IMR-90 (cell line): Measurements from ENCODE around the gene ENPEP. TPM values are rescaled to one million over a fixed set of nuclear protein-coding genes. Genes with fewer than 3 reads are reported as not detected.

Source experiments
- ATAC-seq: fragments of 200-7000 bp; cut with Tn5 transposase; 2 replicates; pipeline ENCODE4 v1.9.1; 2020; ENCODE audit warnings: low read depth, mild to moderate bottlenecking, moderate library complexity
- BruUV-seq: library from RNA; stranded (reverse); fragments of 400-500 nt; replicated peaks from 2 replicates; lab custom pipeline; 2021; lab: Mats Ljungman, UMichigan
- CTCF ChIA-PET: fragments of 300-600 bp; formaldehyde crosslinking; extraction: SDS; loops from one replicate; lab custom pipeline; 2021; ENCODE audit warnings: antibody characterized with exemption; lab: Yijun Ruan, JAX
- POLR2A ChIA-PET: fragments of 300-600 bp; sonication (Branson Sonifier 250); formaldehyde crosslinking; loops from one replicate; lab custom pipeline; 2022; ENCODE audit warnings: antibody characterized with exemption; ENCODE audit not compliant: unreplicated experiment; lab: Charles Lee
- DNase-seq: peaks from one replicate; pipeline ENCODE4 v3.0.0; 2013
- H2AFZ ChIP-seq: replicated peaks from 2 replicates; pipeline ENCODE3; 2013; ENCODE audit warnings: low read length, mild to moderate bottlenecking; ENCODE audit not compliant: poor library complexity
- H2AK5ac ChIP-seq: 2 replicates; pipeline ENCODE4 v1.6.1; 2013; ENCODE audit warnings: low read depth, low read length, inconsistent platforms
- H2AK9ac ChIP-seq: replicated peaks from 2 replicates; pipeline ENCODE3; 2013; ENCODE audit warnings: mild to moderate bottlenecking, low read depth, low read length, moderate library complexity; ENCODE audit not compliant: poor library complexity
- H2BK120ac ChIP-seq: 2 replicates; pipeline ENCODE4 v1.6.1; 2013; ENCODE audit warnings: low read depth, low read length, inconsistent platforms
- H2BK15ac ChIP-seq: 3 replicates; pipeline ENCODE4 v1.6.1; 2013; ENCODE audit warnings: low read depth, low read length, inconsistent platforms
- H2BK20ac ChIP-seq: 2 replicates; pipeline ENCODE4 v1.6.1; 2013; ENCODE audit warnings: low read depth, mild to moderate bottlenecking, inconsistent platforms, low read length, moderate library complexity
- H2BK5ac ChIP-seq: 2 replicates; pipeline ENCODE4 v1.6.1; 2013; ENCODE audit warnings: mild to moderate bottlenecking, low read depth, low read length, inconsistent platforms; ENCODE audit not compliant: poor library complexity, severe bottlenecking
- H3K14ac ChIP-seq: replicated peaks from 2 replicates; pipeline ENCODE4 v1.6.1; 2013; ENCODE audit warnings: low read depth, low read length, inconsistent platforms
- H3K18ac ChIP-seq: 2 replicates; pipeline ENCODE4 v1.6.1; 2013; ENCODE audit warnings: low read depth, low read length, control low read depth
- H3K23ac ChIP-seq: 2 replicates; pipeline ENCODE4 v1.6.1; 2013; ENCODE audit warnings: low read depth, low read length, inconsistent platforms
- H3K27ac ChIP-seq: 2 replicates; pipeline ENCODE4 v1.5.1; 2013; ENCODE audit warnings: mild to moderate bottlenecking, control low read depth, low read length; ENCODE audit not compliant: insufficient read depth
- H3K27me3 ChIP-seq: 2 replicates; pipeline ENCODE4 v1.6.1; 2013; ENCODE audit warnings: low read length; ENCODE audit not compliant: control insufficient read depth, insufficient read depth
- H3K36me3 ChIP-seq: 2 replicates; pipeline ENCODE4 v1.6.1; 2013; ENCODE audit warnings: low read length, mixed read lengths; ENCODE audit not compliant: control insufficient read depth, insufficient read depth
- H3K4ac ChIP-seq: 2 replicates; pipeline ENCODE4 v1.6.1; 2013; ENCODE audit warnings: low read depth, low read length, inconsistent platforms
- H3K4me1 ChIP-seq: 2 replicates; pipeline ENCODE4 v1.6.1; 2013; ENCODE audit warnings: low read length, mixed read lengths; ENCODE audit not compliant: control insufficient read depth, insufficient read depth
- H3K4me2 ChIP-seq: 2 replicates; pipeline ENCODE4 v1.6.1; 2013; ENCODE audit warnings: low read depth, mild to moderate bottlenecking, control low read depth, low read length, moderate library complexity
- H3K4me3 ChIP-seq: 2 replicates; pipeline ENCODE4 v1.5.1; 2013; ENCODE audit warnings: low read depth, mild to moderate bottlenecking, control low read depth, low read length, moderate library complexity; ENCODE audit not compliant: insufficient read depth
- H3K56ac ChIP-seq: 2 replicates; pipeline ENCODE4 v1.6.1; 2013; ENCODE audit warnings: low read length, inconsistent platforms; ENCODE audit not compliant: insufficient read depth; ENCODE audit errors: extremely low read depth
- H3K79me1 ChIP-seq, 2 experiments: 2 replicates each; pipeline ENCODE4 v1.6.1; 2013; ENCODE audit warnings: low read length in 2 of 2, inconsistent platforms in 1 of 2, low read depth in 1 of 2
- H3K9ac ChIP-seq: 2 replicates; pipeline ENCODE4 v1.6.1; 2013; ENCODE audit warnings: low read depth, low read length, control low read depth
- H3K9me1 ChIP-seq: 2 replicates; pipeline ENCODE4 v1.6.1; 2013; ENCODE audit warnings: low read length, inconsistent platforms; ENCODE audit not compliant: insufficient read depth
- H3K9me3 ChIP-seq: 2 replicates; pipeline ENCODE4 v1.6.1; 2013; ENCODE audit warnings: low read length; ENCODE audit not compliant: control insufficient read depth, insufficient read depth
- H4K20me1 ChIP-seq: 2 replicates; pipeline ENCODE4 v1.6.1; 2013; ENCODE audit warnings: low read length, inconsistent platforms; ENCODE audit not compliant: insufficient read depth
- H4K5ac ChIP-seq: 2 replicates; pipeline ENCODE4 v1.6.1; 2013; ENCODE audit warnings: mild to moderate bottlenecking, low read depth, low read length, control low read depth
- H4K8ac ChIP-seq, 2 experiments: 2 replicates each; pipeline ENCODE4 v1.6.1; 2013; ENCODE audit warnings: low read depth in 2 of 2, low read length in 2 of 2, control low read depth in 1 of 2, inconsistent platforms in 1 of 2
- H4K91ac ChIP-seq: 2 replicates; pipeline ENCODE4 v1.6.1; 2013; ENCODE audit warnings: low read depth, low read length, inconsistent platforms; ENCODE audit not compliant: insufficient read depth
- BHLHE40 ChIP-seq: fragments of 150-350 bp; IDR thresholded peaks from 2 replicates; pipeline ENCODE4 v1.6.1; 2016; ENCODE audit warnings: mild to moderate bottlenecking, low read depth, low read length
- FOS ChIP-seq: fragments of 150-350 bp; IDR thresholded peaks from 2 replicates; pipeline ENCODE4 v1.6.1; 2016; ENCODE audit warnings: low read depth, low read length
- MXI1 ChIP-seq: IDR thresholded peaks from 2 replicates; pipeline ENCODE4 v1.6.1; 2012; ENCODE audit warnings: low read depth, mild to moderate bottlenecking, low read length, moderate library complexity, borderline replicate concordance
- WGBS, 2 experiments: methylation state at CpG; one replicate each; pipeline versions ENCODE4 v1.1.5 to v1.1.7; 2013; ENCODE audit warnings: missing lambda C conversion rate in 2 of 2; ENCODE audit not compliant: insufficient read length in 1 of 2; ENCODE audit errors: extremely low coverage in 2 of 2; 5-methylcytosine and 5-hydroxymethylcytosine counted together
- dilution Hi-C: fragments of 300-500 bp; cut with HindIII; formaldehyde crosslinking; loops from one replicate; pipeline ENCODE4 v1.14.3; 2018; ENCODE audit warnings: low sequenced_read_pairs; ENCODE audit not compliant: unreplicated experiment
- in situ Hi-C: fragments of 300-500 bp; cut with MboI; formaldehyde crosslinking; loops from 3 replicates; pipeline ENCODE4 v1.14.3; 2019; ENCODE audit warnings: low sequenced_read_pairs, inconsistent platforms, mixed read lengths
- intact Hi-C: fragments of 100-400 bp; cut with micrococcal nuclease; formaldehyde crosslinking; loops from 2 replicates; pipeline ENCODE4 v1.10.0; 2022
- polyA plus RNA-seq, 3 experiments: library from polyadenylated mRNA; depleted of rRNA; stranded (reverse); fragments of >200 nt; gene quantifications; 2 replicates each; pipeline ENCODE4 v1.2.3, GENCODE V29; 2012; ENCODE audit warnings: low replicate concordance in 1 of 3
- total RNA-seq: library from RNA; depleted of rRNA; stranded (reverse); fragments of >200 nt; gene quantifications from 2 replicates; pipeline ENCODE4 v1.2.3, GENCODE V29; 2012

ENPEP gene
- total and polyA plus RNA-seq, 2 of the 4 experiments (the other 2 are of a cell fraction) = 0.12 to 0.18 TPM

DNA sequence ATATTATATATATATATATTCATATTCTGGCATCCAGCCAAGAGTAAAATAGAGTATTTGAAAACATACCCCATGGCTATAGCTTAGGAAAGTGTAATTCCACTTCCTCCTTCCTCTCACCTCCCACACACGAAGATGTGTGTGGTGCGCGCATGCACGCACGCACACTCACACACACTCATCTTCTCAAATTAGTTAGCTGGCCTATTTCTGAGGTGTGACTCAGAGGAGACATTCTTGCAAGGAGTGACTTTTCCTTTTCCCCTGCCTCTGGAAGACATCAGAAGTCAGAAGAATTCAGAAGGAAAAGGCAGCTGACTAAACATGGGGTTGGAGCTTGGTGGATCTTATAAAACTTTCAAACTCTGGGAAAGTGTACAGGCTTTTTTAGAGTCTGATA, 8.8 kb downstream of the ENPEP start:
- Histone ChIP-seq H4K91ac (no peak overlapping the region), H3K4me1 (no peaks in the 10 kb centered on the region), H4K5ac (no peak overlapping the region), H3K4ac (no peak overlapping the region), H3K27me3 (no peaks in the 10 kb centered on the region), H3K9ac (no peak overlapping the region), H3K9me3 (no peaks in the 10 kb centered on the region), H3K4me2 (no peak overlapping the region), H3K27ac (no peak overlapping the region), H4K8ac (peak overlapping the region in 1 of 2 experiments; percentile 43; a peak in 1 of 4 replicates), H2AK9ac (no peak overlapping the region), H2BK20ac (no peak overlapping the region), H3K18ac (no peak overlapping the region), H3K9me1 (no peaks in the 10 kb centered on the region), H2BK120ac (no peak overlapping the region), H3K36me3 (no peaks in the 10 kb centered on the region), H2AK5ac (no peak overlapping the region), H3K56ac (no peak overlapping the region), H3K4me3 (no peak overlapping the region), H3K23ac (no peak overlapping the region), H2BK15ac (no peak overlapping the region), H3K79me1 (no peaks in the 10 kb centered on the region), H2BK5ac (no peak overlapping the region), H2AFZ (peak overlapping the region; percentile 41), H3K14ac (no peak overlapping the region), H4K20me1 (no peaks in the 10 kb centered on the region)
- dilution Hi-C loops = no loop called here
- POLR2A ChIA-PET = no interaction called here
- CTCF ChIA-PET = interaction anchor here (0.5 kb wide), 1 partner anchor 9 kb away, joined by 3 read pairs; no protein-coding TSS in a partner anchor
- DNase-seq (peak; percentile 90), ATAC-seq (peak; percentile 56)
- intact Hi-C loops = no loop called here
- in situ Hi-C loops = no loop called here
- TF ChIP-seq MXI1 (no peak), BHLHE40 (peak; percentile 69), FOS (peak; percentile 56)
- WGBS, 2 experiments = no CpG with 5 or more reads among the region's 5 CpGs
- no TSS peak for BruUV-seq
